Left ventricle myocardium inferior (tissue), 1 donor: Measurements from ENCODE around the gene SYNE1. TPM values are rescaled to one million over a fixed set of nuclear protein-coding genes. Genes with fewer than 3 reads are reported as not detected.

Experiments used
- DNase-seq: peaks from one replicate; pipeline ENCODE4 v3.0.0-alpha.2; 2020
- H3K27ac ChIP-seq: fragments of 200-600 bp; replicated peaks from 2 replicates; pipeline ENCODE4 v1.8.0; 2021
- H3K27me3 ChIP-seq: fragments of 200-600 bp; 2 replicates; pipeline ENCODE4 v1.8.0; 2021; ENCODE audit warnings: low read depth
- H3K36me3 ChIP-seq: fragments of 200-600 bp; 2 replicates; pipeline ENCODE4 v1.8.0; 2021
- H3K4me1 ChIP-seq: fragments of 200-600 bp; 2 replicates; pipeline ENCODE4 v1.8.0; 2021
- H3K4me3 ChIP-seq: fragments of 200-600 bp; 2 replicates; pipeline ENCODE4 v1.8.0; 2021; ENCODE audit warnings: mild to moderate bottlenecking, moderate library complexity
- H3K9me3 ChIP-seq: fragments of 200-600 bp; replicated peaks from 2 replicates; pipeline ENCODE4 v1.8.0; 2021
- intact Hi-C: fragments of 100-400 bp; cut with micrococcal nuclease; formaldehyde crosslinking; loops from one replicate; pipeline ENCODE4 v1.11.0; 2022
- total RNA-seq: library from RNA; stranded (reverse); fragmentation: NEBNext Ultra II Directional; extraction: Animal tissue kit (Norgen Biotek cat#: 25700); gene quantifications from one replicate; pipeline ENCODE4 v1.2.1, GENCODE V29; 2021
- TF ChIP-seq, protein P1 (sequence below): fragments of 200-600 bp; IDR thresholded peaks from 2 replicates; pipeline ENCODE4 v1.8.0; 2021; ENCODE audit warnings: antibody characterized with exemption, mild to moderate bottlenecking, borderline replicate concordance
- donor health status: DM: no; HTN: yes; CAD: no; lungs with severe emphysema.

Gene SYNE1
- total RNA-seq, 1 donor from 2014 or later: 105 TPM

DNA sequence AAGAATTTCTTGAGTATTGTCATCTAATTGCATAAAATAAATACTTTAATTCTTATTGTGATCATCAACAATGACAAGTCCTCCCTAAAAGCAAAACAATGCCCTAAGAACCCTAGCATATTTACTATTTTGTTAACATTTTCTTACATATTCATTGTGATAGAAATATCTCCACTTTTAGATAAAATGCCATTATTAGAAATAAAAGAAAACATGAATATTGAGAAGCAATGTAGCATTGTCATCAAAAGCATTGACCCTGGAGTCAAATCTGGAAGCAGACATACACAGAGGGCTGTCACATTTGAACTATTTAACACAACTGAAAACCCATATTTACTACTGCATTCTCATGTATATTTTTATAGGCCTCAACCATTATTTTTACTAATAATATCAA, 257.7 kb downstream of the SYNE1 start:
- no peaks in the 10 kb centered on the region for H3K9me3 ChIP-seq

DNA sequence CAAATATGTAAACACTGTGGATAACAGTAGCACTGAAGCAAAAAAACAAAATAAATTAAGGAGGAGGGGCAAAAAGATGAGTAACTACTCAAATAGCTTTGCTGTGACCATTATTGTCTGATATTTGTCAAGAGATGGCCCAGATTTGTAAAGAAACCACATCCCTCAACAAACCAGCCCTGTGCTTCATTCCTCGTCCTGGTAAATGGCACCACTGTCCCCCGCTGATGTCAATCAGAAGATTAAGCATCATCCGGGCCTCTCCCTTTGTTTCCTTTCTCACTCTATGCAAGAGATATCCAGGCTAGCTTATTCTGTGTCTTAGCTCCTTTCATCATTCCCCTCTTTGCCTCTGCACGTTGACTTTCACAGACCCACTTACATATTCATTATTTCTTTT, 259.0 kb downstream of the SYNE1 start:
- peak overlapping the region; percentile 88 for H3K27ac ChIP-seq
- H3K36me3 ChIP-seq: peaks cover 38% of the 10 kb centered on the region
- H3K27me3 ChIP-seq: no peaks in the 10 kb centered on the region
- TF ChIP-seq, protein P1, sequence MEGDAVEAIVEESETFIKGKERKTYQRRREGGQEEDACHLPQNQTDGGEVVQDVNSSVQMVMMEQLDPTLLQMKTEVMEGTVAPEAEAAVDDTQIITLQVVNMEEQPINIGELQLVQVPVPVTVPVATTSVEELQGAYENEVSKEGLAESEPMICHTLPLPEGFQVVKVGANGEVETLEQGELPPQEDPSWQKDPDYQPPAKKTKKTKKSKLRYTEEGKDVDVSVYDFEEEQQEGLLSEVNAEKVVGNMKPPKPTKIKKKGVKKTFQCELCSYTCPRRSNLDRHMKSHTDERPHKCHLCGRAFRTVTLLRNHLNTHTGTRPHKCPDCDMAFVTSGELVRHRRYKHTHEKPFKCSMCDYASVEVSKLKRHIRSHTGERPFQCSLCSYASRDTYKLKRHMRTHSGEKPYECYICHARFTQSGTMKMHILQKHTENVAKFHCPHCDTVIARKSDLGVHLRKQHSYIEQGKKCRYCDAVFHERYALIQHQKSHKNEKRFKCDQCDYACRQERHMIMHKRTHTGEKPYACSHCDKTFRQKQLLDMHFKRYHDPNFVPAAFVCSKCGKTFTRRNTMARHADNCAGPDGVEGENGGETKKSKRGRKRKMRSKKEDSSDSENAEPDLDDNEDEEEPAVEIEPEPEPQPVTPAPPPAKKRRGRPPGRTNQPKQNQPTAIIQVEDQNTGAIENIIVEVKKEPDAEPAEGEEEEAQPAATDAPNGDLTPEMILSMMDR: no peak
- H3K4me1 ChIP-seq: peaks cover 37% of the 10 kb centered on the region
- no peaks in the 10 kb centered on the region for H3K9me3 ChIP-seq
- DNase-seq: no peak
- H3K4me3 ChIP-seq: peak overlapping the region; percentile 64
- intact Hi-C loops: no loop called here

More for the DNA sequence above, 257.7 kb downstream of the SYNE1 start:
- Histone ChIP-seq H3K4me1 (peaks cover 37% of the 10 kb centered on the region), H3K27me3 (no peaks in the 10 kb centered on the region), H3K36me3 (peaks cover 26% of the 10 kb centered on the region), H3K4me3 (peak overlapping the region; percentile 64), H3K27ac (peak overlapping the region; percentile 88)
- TF ChIP-seq, protein P1: no peak
- intact Hi-C loops: no loop called here
- no peak for DNase-seq

DNA sequence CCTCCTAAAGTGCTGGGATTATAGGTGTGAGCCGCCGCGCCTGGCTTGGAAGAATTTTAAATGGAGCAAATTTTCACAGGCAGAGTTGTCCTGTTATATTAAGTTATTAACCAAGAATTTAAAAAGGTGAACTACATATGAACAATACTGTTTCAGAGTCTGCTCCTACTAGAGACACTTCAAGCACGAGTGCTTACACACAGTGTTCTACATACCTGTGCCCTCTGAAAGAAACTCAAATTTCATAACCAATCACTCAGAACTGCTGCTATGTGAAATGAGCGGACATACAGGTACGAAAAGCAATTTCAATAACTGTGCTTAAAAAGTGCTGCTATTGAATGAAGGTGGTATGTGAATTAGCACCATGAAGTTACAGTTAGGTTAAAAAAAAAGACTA, 262.0 kb downstream of the SYNE1 start:
- intact Hi-C loops: no loop called here
- H3K27ac ChIP-seq: no peak overlapping the region
- peaks cover 23% of the 10 kb centered on the region for H3K4me1 ChIP-seq
- H3K9me3 ChIP-seq: no peaks in the 10 kb centered on the region
- no peaks in the 10 kb centered on the region for H3K27me3 ChIP-seq
- H3K4me3 ChIP-seq: no peak overlapping the region
- TF ChIP-seq, protein P1: no peak
- DNase-seq: no peak
- H3K36me3 ChIP-seq: peaks cover 63% of the 10 kb centered on the region

DNA sequence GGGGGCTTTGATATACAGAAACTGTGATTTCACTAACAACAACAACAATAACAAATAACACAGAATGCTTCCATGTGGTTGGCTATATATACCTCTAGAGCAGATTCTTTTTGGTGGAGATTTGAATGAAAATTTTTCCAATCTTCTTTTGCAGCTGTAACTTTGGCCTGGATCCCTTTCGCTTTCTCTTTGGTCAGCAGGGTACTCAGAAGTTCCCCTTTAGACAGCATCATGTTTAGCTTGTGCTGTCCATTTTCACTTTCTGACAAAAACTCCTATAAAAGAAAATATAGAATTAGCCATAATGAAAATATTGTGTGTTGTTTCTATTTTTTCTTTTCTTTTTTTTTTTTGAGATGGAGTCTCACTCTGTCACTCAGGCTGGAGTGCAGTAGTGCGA, 264.2 kb downstream of the SYNE1 start:
- Histone ChIP-seq H3K27me3 (no peaks in the 10 kb centered on the region), H3K4me3 (no peak overlapping the region), H3K4me1 (peaks cover 24% of the 10 kb centered on the region), H3K27ac (no peak overlapping the region), H3K9me3 (no peaks in the 10 kb centered on the region), H3K36me3 (peaks cover 65% of the 10 kb centered on the region)
- intact Hi-C loops: no loop called here
- TF ChIP-seq, protein P1: no peak
- no peak for DNase-seq

DNA sequence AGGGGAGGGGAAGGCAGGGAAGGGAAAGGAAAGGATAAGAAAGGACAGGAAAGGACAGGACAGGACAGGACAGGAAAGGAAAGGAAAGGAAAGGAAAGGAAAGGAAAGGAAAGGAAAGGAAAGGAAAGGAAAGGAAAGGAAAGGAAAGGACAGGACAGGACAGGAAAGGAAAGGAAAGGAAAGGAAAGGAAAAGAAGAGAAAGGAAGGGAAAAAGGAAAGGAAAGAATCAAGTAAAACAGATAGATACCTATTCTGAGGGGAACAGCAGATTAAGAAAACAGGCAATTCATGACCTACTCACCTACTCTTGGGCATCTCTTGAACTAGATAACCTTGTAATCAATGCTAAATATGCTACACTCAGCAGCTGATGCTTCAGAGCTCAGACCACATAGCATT, 265.4 kb downstream of the SYNE1 start:
- Histone ChIP-seq H3K4me1 (peaks cover 25% of the 10 kb centered on the region), H3K27me3 (no peaks in the 10 kb centered on the region), H3K4me3 (no peak overlapping the region), H3K9me3 (no peaks in the 10 kb centered on the region), H3K36me3 (peaks cover 70% of the 10 kb centered on the region), H3K27ac (no peak overlapping the region)
- no peak for DNase-seq
- TF ChIP-seq, protein P1: no peak
- intact Hi-C loops: no loop called here
